Tibial artery (tissue), 4 donors: ENCODE results near the gene BEX4.
A peak's percentile ranks its signal among the peaks of the same experiment; 100 is the strongest.

Experiments
- DNase-seq, 2 donors: peaks; one replicate each; pipeline ENCODE4 v3.0.0-alpha.2; 2019
- H3K27ac ChIP-seq, 2 donors: fragments of 200-600 bp; sonication (generic) in 1 of 2; 1 replicate in 1 of 2; 2 replicates in 1 of 2; pipeline ENCODE4 v1.5.1; 2018 to 2019; ENCODE audit warnings: mild to moderate bottlenecking in 1 of 2
- H3K27me3 ChIP-seq, 2 donors: fragments of 200-600 bp; sonication (generic) in 1 of 2; one replicate each; pipeline versions ENCODE4 v1.5.1 to v1.6.0; 2016 to 2019
- H3K36me3 ChIP-seq, 3 donors: fragments of 200-600 bp; sonication (generic) in 2 of 3; one replicate each; pipeline ENCODE4 v1.5.1; 2016 to 2019; ENCODE audit warnings: mild to moderate bottlenecking in 2 of 3
- H3K4me1 ChIP-seq, 4 donors: fragments of 200-600 bp; sonication (generic) in 2 of 4; 1 replicate in 3 of 4; 2 replicates in 1 of 4; pipeline ENCODE4 v1.5.1; 2016 to 2019
- H3K4me3 ChIP-seq, 2 donors: fragments of 200-600 bp; sonication (generic) in 1 of 2; 1 replicate in 1 of 2; 2 replicates in 1 of 2; pipeline ENCODE4 v1.5.1; 2018 to 2019; ENCODE audit warnings: mild to moderate bottlenecking in 2 of 2
- H3K9me3 ChIP-seq, 3 donors: fragments of 200-600 bp; sonication (generic) in 1 of 3; one replicate each; pipeline ENCODE4 v1.5.1; 2016 to 2019
- intact Hi-C: fragments of 100-400 bp; cut with DNase I; formaldehyde crosslinking; loops from one replicate; pipeline ENCODE4 v1.15.0; 2023; ENCODE audit warnings: low total_unique reads
- TF ChIP-seq, protein P1 (sequence below), 2 experiments: fragments of 200-600 bp in 1 of 2; fragments of 450-650 bp in 1 of 2; IDR thresholded peaks; one replicate each; pipeline ENCODE4 v1.5.1; 2017 to 2019; ENCODE audit warnings: antibody characterized with exemption in 2 of 2, mild to moderate bottlenecking in 1 of 2, moderate library complexity in 1 of 2

Gene BEX4

DNA sequence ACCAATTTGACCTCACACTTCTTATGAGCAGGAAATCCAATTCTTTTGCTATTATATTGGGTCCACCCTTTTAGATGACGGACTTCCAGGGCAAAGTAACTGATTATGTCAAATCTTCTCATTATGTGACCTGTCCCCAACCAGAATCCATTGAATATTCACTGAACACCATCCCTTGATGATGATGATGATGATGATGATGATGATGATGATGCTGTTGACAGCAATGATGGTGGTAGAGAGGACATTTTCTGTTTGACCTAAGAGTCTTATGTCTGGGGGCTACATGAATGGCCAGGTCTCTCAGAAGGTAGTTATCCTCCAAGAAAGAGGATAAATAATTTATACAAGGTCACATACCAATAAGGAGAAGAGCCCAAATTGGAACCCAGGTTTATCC, 34.9 kb downstream of the BEX4 start:
- no peaks in the 10 kb centered on the region for H3K9me3 ChIP-seq
- H3K36me3 ChIP-seq = no peaks in the 10 kb centered on the region
- no peak for DNase-seq
- no peak overlapping the region for H3K4me3 ChIP-seq
- TF ChIP-seq, protein P1, sequence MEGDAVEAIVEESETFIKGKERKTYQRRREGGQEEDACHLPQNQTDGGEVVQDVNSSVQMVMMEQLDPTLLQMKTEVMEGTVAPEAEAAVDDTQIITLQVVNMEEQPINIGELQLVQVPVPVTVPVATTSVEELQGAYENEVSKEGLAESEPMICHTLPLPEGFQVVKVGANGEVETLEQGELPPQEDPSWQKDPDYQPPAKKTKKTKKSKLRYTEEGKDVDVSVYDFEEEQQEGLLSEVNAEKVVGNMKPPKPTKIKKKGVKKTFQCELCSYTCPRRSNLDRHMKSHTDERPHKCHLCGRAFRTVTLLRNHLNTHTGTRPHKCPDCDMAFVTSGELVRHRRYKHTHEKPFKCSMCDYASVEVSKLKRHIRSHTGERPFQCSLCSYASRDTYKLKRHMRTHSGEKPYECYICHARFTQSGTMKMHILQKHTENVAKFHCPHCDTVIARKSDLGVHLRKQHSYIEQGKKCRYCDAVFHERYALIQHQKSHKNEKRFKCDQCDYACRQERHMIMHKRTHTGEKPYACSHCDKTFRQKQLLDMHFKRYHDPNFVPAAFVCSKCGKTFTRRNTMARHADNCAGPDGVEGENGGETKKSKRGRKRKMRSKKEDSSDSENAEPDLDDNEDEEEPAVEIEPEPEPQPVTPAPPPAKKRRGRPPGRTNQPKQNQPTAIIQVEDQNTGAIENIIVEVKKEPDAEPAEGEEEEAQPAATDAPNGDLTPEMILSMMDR (IDR thresholded peaks at IDR 0.05) = no peak
- H3K27me3 ChIP-seq = no peaks in the 10 kb centered on the region
- H3K4me1 ChIP-seq = no peaks in the 10 kb centered on the region
- no peak overlapping the region for H3K27ac ChIP-seq
- intact Hi-C loops = no loop called here

DNA sequence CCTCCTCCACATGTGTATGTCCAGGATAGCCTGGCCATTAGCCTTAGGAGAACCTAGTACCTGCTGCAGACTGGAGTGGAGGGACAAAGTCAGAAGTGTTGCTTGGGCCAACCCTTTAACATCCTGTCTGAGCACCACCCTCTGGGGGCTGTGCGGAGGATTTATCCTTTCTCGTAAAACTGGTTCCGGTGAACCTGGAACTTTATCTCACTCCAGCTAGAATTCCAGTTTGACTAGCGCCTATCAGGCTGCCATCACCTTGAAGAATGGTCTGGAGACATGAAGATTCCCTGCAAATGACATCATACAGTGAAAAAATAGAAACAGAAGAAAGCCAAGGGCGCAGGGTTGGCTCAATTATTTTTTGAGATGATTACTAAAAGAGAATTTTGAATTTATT, 36.1 kb downstream of the BEX4 start:
- no peak overlapping the region for H3K4me3 ChIP-seq
- intact Hi-C loops = no loop called here
- H3K4me1 ChIP-seq = no peaks in the 10 kb centered on the region
- H3K27me3 ChIP-seq = no peaks in the 10 kb centered on the region
- no peak for DNase-seq
- H3K27ac ChIP-seq = no peak overlapping the region
- H3K36me3 ChIP-seq = no peaks in the 10 kb centered on the region
- TF ChIP-seq, protein P1 (IDR thresholded peaks at IDR 0.05) = no peak
- no peaks in the 10 kb centered on the region for H3K9me3 ChIP-seq

DNA sequence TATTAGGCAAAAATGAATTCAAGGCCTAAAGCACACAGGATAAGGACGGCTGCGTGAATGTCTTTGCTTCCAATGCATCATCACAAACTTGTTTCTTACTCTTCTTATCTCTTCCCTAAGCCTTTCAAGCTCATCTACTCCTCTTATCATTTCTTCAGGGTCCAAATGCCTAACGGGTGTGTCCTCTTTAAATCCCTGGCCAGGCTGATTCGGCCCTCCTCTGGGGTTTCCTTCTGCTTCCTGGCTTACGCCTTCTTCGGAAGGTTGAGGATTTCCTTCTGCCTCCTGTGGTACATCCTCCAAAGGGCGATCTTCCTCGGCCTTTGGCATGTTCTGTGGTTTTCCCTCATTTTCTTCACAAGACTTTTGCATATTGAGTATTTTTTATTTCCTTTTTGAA, 38.7 kb downstream of the BEX4 start:
- intact Hi-C loops = no loop called here
- H3K27ac ChIP-seq = peak overlapping the region; percentile 79 to 86

DNA sequence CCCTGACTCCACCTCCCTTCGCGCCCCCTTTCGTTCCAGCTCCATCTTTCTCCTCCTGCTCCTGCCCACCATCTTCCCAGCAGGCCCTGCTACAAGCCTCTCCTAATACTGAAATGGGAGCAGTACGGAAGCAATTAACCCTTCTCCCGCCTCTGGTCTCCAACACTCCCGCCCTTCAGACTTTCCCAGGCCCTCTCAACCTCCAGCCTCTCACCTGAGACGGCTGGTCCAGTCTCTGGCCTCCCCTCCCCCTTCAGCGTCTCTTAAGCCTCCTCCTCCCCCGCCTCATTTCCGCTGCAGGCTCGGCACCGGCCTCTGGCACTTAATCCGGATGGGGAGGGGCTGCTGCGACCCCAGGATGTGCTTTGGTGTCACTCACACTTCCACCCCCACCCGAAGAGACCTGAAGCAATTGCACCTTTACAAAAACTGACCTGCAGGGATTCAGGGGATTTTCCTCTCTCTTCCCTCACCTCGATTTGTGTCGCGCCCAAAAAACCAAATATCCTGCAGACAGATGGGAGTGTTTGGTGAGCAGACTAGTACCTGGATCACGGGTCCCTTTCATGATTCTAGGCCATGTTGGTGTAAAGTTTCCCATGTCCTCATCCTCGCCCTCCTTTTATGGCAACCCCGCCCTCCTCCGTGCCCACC, 39.4 kb downstream of the BEX4 start:
- Histone ChIP-seq H3K4me1 (no peaks in the 10 kb centered on the region), H3K27ac (peak overlapping the region; percentile 79 to 86), H3K4me3 (peak overlapping the region; percentile 65 to 73), H3K9me3 (no peaks in the 10 kb centered on the region), H3K36me3 (no peaks in the 10 kb centered on the region), H3K27me3 (no peaks in the 10 kb centered on the region)
- DNase-seq = peak; percentile 24 to 65
- intact Hi-C loops = no loop called here
- TF ChIP-seq, protein P1 (IDR thresholded peaks at IDR 0.05) = no peak

More for the DNA sequence above, 38.7 kb downstream of the BEX4 start:
- H3K4me1 ChIP-seq = no peaks in the 10 kb centered on the region
- no peaks in the 10 kb centered on the region for H3K36me3 ChIP-seq
- H3K27me3 ChIP-seq = no peaks in the 10 kb centered on the region
- no peak for DNase-seq
- H3K9me3 ChIP-seq = no peaks in the 10 kb centered on the region
- TF ChIP-seq, protein P1 (IDR thresholded peaks at IDR 0.05) = no peak
- H3K4me3 ChIP-seq = peak overlapping the region; percentile 65 to 73

DNA sequence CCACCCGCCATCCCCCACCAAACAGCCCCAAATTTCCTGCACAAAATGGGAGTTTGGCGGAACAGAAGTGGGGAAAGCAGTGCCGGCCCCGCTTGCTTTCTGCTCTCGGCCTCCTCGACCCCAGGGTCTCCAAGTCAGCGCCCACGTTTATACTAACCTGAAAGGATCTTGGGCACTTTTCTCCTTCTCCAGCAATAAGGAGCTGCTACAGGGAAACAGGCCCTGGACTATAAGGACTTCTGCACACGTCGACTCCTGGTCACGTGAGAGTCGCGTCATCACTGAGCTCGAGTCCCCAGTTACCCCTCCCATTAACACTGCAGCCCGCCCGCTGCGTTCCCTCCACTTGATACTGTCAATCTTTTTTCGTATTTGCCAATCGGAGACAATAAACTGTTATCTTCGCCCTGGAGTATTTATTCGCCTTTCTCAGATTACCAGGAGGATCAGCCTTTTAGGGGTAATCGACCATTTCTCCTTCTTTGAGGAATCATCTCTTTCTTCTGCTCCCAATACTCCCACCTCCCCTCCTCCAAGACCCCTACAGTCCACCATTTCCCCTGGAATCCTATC, 40.1 kb downstream of the BEX4 start, which contains the start of gene TCEAL8:
TSS of gene TCEAL8 (minus strand) at position 235 of the 573 bp plus-strand sequence. CDS start 1,176 bp downstream, outside the sequence.
- TF ChIP-seq, protein P1 (IDR thresholded peaks at IDR 0.05) = no peak
- Histone ChIP-seq H3K36me3 (no peaks in the 10 kb centered on the region), H3K27ac (peak within 1 kb of the TSS; percentile 79 to 86), H3K9me3 (no peaks in the 10 kb centered on the region), H3K4me3 (peak within 1 kb of the TSS; percentile 65 to 73), H3K4me1 (no peaks in the 10 kb centered on the region), H3K27me3 (no peaks in the 10 kb centered on the region)
- DNase-seq = peak; percentile 85 to 89
- intact Hi-C loops = no loop called here
